ENCODE results near the gene ZSCAN10. TPM values are rescaled to one million over a fixed set of nuclear protein-coding genes. Genes with fewer than 3 reads are reported as not detected.

Gene ZSCAN10
- under 1 TPM in 1 of 3 donors, not detected in 2; 0.13 TPM for polyA plus RNA-seq

DNA sequence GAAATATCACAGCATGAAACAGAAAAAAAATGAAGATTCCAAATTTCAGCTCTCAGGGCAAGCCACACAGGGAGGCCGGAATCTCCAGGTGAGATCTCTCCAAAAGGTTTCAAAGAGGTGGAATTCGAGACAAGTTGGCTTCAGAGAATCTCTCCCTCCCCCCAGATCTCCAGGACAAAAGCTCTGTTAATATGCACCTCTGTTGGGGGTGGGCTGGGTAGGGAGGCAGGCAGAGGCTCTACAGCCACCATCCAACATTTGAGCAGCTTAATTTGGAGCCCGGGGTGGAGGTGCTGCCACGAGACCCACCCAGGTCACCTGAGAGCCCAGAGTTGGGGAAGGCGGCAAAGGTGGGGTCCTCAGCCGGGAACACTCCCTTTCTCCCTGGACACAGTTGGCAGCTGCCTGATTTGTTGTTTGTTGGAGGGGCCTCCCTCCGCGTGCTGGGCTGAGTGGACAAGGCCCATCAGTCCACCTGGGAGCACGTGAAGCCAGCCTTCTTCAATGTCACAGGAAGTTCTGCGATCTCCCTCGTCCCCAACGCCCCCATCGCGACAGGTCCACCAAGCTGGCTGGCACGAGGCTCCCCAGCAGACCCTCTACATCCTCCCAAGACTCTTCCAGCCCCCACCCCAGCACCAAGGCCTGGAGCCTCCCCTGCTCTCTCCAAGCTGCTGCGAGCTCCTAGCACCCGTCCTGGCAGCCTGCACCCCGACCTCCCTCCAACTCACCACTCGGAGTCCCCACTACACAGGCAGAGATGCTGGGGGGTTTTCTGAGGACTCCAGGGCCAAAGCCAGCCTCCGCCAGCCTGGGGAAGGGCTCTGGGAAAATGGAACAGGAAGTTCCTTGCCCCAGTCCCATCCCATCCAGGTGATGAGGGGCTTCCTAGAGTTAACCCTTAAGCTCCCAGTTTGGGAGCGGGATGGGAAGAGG lies at the start of gene ZSCAN10:
Gene ZSCAN10 (minus strand): TSS at position 836 of the 936 bp plus-strand sequence. CDS start 6,357 bp downstream, outside the sequence.
- H3K27ac Mint-ChIP-seq = peak within 1 kb of the TSS; percentile 71 to 94 (median 85)
- H3K4me1 Mint-ChIP-seq = peaks cover 59 to 69% of the 10 kb centered on the region in 2 donors
- peak within 1 kb of the TSS; percentile 67 to 86 (median 79) for H3K4me3 Mint-ChIP-seq
- no peak for DNase-seq
- H3K9me3 Mint-ChIP-seq = no peaks in the 10 kb centered on the region
- peaks cover 3 to 8% (median 6%) of the 10 kb centered on the region in 3 donors for H3K27me3 Mint-ChIP-seq (ENCODE audit: low read depth in 3 of 3)
- H3K36me3 Mint-ChIP-seq = no peaks in the 10 kb centered on the region

DNA sequence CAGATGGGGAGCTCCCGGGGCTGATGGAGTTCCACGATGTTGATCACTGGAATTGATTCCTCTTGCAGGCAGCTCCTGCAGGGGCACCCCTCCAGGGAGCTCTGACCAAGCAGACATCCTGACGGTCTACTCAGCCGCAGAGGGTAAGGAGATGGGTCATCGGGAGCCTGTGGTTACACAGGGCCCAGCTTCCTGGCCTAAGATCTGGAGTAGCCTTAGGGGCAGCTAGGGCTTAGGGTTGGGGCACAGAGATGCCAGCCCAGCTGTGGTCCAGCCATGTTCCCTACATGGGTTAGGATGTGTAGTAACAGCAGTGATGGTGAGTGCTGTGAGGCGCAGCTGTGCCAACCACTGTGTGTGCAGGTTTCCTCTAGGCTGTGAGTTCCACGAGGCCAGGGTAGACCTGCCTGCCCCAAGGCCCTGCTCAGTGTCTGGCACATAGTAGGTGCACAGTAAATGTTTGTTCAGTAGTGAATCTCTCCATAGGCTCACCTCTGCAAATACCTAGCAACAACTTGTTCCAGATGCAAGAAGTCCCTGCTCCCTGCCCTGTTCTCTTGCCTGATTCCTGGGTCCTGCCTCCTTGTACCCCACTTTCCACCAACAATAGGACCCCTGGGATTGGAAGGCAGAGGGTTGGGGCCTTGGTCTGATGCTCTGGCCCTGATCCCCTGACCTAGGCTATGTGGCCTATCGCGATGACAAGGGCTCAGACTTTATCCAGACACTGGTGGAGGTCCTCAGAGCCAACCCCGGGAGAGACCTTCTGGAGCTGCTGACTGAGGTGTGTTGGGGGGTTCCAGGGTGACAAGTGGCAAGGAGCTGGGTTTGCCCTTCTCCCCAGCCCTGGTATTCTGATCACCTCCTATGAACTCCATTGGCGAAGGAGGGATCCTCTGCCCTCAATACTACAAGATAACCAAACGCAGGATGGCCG lies 49.4 kb upstream of the ZSCAN10 start:
- H3K27me3 Mint-ChIP-seq (ENCODE audit: low read depth in 3 of 3) = peaks cover 26 to 30% (median 27%) of the 10 kb centered on the region in 3 donors
- H3K4me3 Mint-ChIP-seq = peak overlapping the region; percentile 65 to 94 (median 86)
- H3K36me3 Mint-ChIP-seq = no peaks in the 10 kb centered on the region
- peak overlapping the region in 5 of 6 donors; percentile 20 to 92 (median 57) for H3K27ac Mint-ChIP-seq
- H3K9me3 Mint-ChIP-seq = no peaks in the 10 kb centered on the region
- no peak for DNase-seq
- peaks cover 28 to 39% of the 10 kb centered on the region in 2 donors for H3K4me1 Mint-ChIP-seq

DNA sequence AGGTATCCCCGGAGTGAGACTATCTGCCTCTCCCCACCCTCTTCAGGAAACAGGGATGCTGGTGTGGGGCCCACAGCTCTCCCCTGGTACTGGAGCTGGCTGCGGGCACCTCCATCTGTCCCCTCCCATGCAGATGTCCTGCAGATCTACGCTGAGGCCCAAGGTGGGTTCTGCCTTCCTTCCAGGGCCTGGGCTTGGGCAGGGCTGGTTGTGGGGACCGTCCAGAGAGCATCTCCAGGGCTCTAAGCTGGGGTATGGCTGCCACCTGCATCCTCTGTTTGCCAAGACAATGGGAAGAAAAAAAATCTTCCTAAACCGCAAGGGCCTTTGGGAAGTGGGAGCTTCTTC lies 48.6 kb upstream of the ZSCAN10 start:
- H3K27ac Mint-ChIP-seq = no peak overlapping the region
- H3K36me3 Mint-ChIP-seq = no peaks in the 10 kb centered on the region
- H3K27me3 Mint-ChIP-seq (ENCODE audit: low read depth in 3 of 3) = peaks cover 24 to 28% (median 25%) of the 10 kb centered on the region in 3 donors
- DNase-seq = no peak
- peaks cover 26 to 36% of the 10 kb centered on the region in 2 donors for H3K4me1 Mint-ChIP-seq
- no peak overlapping the region for H3K4me3 Mint-ChIP-seq
- no peaks in the 10 kb centered on the region for H3K9me3 Mint-ChIP-seq

DNA sequence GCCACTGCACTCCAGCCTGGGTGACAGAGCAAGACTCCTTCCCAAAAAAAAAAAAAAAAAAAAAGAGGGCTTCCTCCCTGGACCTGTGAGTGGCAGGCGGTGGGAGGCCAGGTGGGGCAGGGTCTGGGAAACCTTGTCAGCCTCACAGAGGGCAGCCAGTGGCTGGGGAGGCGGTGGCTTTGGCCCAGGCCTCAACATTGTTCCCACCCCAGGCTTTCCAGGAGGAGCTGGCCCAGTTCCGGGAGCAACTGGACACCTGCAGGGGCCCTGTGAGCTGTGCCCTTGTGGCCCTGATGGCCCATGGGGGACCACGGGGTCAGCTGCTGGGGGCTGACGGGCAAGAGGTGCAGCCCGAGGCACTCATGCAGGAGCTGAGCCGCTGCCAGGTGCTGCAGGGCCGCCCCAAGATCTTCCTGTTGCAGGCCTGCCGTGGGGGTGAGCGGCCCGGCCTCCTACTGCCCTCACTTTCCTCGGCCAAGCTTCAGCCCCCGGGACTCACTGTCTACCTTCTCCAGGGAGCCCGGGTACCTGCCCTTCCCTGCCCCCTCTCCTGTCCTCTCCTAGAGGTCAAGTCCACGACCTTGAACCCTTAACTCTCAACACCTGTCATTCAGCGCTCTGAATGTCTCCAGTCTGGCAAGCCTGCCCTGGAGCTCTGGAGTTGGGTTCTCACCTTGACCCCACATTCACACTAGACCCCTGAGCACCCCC lies 48.1 kb upstream of the ZSCAN10 start:
- Mint-ChIP-seq H3K27ac (no peak overlapping the region), H3K36me3 (peaks cover 3 to 4% (median 3%) of the 10 kb centered on the region in 3 donors), H3K4me3 (no peak overlapping the region), H3K4me1 (peaks cover 21 to 30% of the 10 kb centered on the region in 2 donors), H3K9me3 (no peaks in the 10 kb centered on the region), H3K27me3 (ENCODE audit: low read depth in 3 of 3) (peaks cover 19 to 23% (median 19%) of the 10 kb centered on the region in 3 donors)
- DNase-seq = no peak

DNA sequence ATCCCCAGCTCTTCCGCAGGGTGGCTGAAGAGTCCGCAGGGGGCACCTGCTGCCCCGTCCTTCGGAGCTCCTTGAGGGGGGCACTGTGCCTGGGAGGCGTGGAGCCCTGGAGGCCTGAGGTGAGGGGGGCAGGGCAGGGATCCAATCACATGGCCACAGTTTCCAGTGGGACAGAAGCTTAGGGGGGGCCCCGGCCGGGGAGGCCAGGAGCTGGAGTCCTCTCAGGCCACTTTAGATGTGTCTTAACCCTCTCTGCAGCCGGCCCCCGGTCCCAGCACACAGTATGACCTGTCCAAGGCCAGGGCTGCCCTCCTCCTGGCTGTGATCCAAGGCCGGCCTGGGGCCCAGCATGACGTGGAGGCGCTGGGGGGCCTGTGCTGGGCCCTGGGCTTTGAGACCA lies 46.6 kb upstream of the ZSCAN10 start:
- Mint-ChIP-seq H3K4me3 (no peak overlapping the region), H3K36me3 (peaks cover 5 to 6% (median 6%) of the 10 kb centered on the region in 3 donors), H3K27ac (no peak overlapping the region), H3K9me3 (no peaks in the 10 kb centered on the region), H3K4me1 (peaks cover 11 to 15% of the 10 kb centered on the region in 2 donors), H3K27me3 (ENCODE audit: low read depth in 3 of 3) (peaks cover 9 to 12% (median 10%) of the 10 kb centered on the region in 3 donors)
- DNase-seq = no peak

DNA sequence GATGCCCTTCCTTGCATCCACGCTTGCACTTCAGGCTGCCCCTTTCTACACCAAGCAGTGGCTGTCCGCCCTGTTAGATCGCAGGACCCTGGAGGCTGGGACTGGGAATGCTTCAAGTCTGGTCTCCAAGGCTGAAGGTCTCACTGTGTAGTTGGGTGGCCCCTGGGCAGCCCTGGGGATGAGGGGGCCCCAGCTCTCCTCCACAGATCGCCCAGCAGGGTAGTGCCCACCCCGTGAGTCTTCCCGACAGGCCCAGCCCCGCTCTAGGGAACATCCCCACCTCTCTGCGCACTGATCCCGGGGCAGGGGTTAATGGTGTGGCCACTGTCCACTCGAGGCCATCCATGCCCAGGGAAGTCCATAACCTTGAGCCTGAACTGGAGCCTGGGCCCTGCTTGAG lies 46.1 kb upstream of the ZSCAN10 start:
- Mint-ChIP-seq H3K4me1 (peaks cover 9 to 11% of the 10 kb centered on the region in 2 donors), H3K27ac (no peak overlapping the region), H3K36me3 (peaks cover 5 to 6% (median 6%) of the 10 kb centered on the region in 3 donors), H3K27me3 (ENCODE audit: low read depth in 3 of 3) (peaks cover 5 to 7% (median 5%) of the 10 kb centered on the region in 3 donors), H3K4me3 (no peak overlapping the region), H3K9me3 (no peaks in the 10 kb centered on the region)
- no peak for DNase-seq

DNA sequence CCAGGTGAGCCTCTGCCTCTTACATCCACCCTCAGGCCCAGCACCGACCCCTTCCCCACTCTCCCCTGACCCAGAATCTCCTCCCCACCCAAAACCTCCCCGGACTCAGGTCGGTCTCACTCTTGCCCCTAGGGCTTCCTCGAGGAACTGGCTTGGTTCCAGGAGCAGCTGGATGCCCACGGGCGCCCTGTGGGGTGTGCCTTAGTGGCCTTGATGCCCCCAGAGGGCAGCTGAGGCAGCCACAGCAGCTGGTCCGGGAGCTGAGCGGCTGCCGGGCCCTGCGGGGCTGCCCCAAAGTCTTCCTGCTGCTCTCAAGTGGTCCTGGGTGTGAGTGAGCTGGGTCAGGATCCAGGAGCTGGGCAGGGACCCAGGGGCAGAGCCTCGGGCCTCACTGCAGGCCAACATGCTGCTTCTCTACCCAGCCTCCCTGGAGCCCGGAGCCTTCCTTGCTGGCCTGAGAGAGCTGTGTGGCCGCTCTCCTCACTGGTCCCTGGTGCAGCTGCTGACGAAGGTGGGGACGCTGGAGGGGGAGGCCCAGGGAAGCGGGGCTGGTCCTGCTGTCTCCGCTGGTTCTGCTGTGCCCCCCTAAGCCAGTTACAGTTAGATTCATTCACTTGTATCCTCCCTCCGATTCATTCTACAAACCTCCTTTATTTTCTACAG lies 45.4 kb upstream of the ZSCAN10 start:
- Mint-ChIP-seq H3K4me3 (no peak overlapping the region), H3K9me3 (no peaks in the 10 kb centered on the region), H3K4me1 (peaks cover 5% of the 10 kb centered on the region in 2 donors), H3K36me3 (peaks cover 5 to 6% (median 6%) of the 10 kb centered on the region in 3 donors), H3K27ac (no peak overlapping the region), H3K27me3 (ENCODE audit: low read depth in 3 of 3) (peaks cover 0 to 2% (median 0%) of the 10 kb centered on the region in 3 donors)
- DNase-seq = no peak

DNA sequence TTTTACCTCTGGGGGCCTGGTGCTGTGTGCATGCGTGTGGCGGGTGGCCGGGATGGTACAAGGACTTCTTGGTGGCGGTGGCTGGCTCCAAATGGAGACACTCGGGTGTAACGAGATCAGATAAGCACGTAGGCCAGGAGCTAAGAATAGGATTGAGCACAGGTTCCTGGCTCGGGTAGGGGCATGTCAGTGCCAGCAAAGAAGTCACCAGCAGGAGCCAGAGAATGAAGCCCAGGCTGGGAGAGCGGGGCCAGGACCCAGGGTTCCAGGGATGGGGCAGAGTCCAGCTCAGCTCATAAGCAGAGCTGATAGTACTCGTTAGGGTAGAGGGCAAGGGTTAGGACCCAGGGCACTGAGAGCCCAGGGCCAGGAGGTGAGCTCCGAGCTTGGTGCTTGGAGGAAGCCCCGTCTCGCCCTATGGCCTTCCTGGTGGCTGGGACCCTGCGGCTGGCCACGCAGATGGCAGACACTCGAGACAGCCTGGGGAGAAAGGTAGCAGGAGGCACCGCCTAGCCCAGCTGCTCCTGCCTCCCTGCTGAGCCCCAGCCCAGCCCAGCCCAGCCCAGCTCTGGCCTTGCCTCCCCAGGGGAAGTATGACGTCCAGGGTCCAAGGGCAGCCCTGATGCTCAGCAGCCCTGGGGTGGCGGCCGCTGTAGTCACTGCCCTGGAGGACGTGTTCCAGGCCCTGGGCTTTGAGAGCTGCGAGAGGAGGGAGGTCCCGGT lies 44.7 kb upstream of the ZSCAN10 start:
- peaks cover 0 to under 1% of the 10 kb centered on the region in 2 donors for H3K4me1 Mint-ChIP-seq
- DNase-seq = no peak

DNA sequence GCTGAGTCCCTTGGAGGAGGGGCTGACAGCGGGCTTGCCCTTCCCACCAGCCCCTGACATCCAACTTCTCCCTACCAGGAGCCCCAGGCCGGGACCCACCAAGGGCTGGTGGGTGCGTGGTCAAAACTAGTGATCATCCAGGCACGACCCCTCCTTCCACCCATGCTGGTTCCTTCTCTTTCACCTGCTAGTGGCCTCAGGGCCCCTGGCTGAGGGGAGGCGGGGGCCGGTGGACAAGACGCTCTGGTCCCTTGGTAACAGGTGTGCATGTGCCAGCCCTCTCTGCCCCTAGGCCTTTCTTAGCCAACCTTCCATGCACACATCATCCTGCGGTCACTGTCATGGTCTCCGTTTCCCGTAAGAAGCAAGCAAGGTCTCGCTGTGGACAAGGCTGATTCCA lies 44.1 kb upstream of the ZSCAN10 start:
- Mint-ChIP-seq H3K9me3 (no peaks in the 10 kb centered on the region), H3K4me3 (no peak overlapping the region), H3K4me1 (no peaks in the 10 kb centered on the region), H3K27ac (no peak overlapping the region), H3K36me3 (peaks cover 5 to 10% (median 6%) of the 10 kb centered on the region in 3 donors), H3K27me3 (ENCODE audit: low read depth in 3 of 3) (peaks cover 0 to 2% (median 0%) of the 10 kb centered on the region in 3 donors)
- no peak for DNase-seq

More for the DNA sequence above, 44.7 kb upstream of the ZSCAN10 start:
- no peak overlapping the region for H3K27ac Mint-ChIP-seq
- peaks cover 5 to 10% (median 6%) of the 10 kb centered on the region in 3 donors for H3K36me3 Mint-ChIP-seq
- H3K4me3 Mint-ChIP-seq = no peak overlapping the region
- H3K9me3 Mint-ChIP-seq = no peaks in the 10 kb centered on the region
- H3K27me3 Mint-ChIP-seq (ENCODE audit: low read depth in 3 of 3) = peaks cover 0 to 2% (median 0%) of the 10 kb centered on the region in 3 donors

DNA sequence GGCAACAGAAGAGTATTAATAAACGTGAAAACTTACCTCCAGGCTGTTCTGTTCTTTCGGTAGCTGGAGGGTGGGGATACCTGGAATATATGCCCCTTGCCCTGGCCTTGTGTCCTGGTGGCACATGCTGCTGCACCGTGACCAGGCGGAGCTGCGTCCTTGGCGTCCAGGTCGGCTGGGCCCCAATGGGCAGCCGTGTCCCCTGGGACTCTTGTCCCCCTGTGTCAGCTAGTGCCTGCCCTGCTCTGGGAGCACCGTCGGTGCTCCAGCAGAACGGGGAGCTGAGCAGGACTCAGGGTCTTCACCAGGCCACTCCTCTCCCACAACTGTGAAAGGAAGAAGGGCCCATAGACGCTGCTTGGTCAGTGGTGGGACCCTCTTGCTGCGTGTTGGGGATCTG lies 43.7 kb upstream of the ZSCAN10 start:
- DNase-seq = no peak
- H3K36me3 Mint-ChIP-seq = peaks cover 5 to 10% (median 6%) of the 10 kb centered on the region in 3 donors
- no peaks in the 10 kb centered on the region for H3K9me3 Mint-ChIP-seq
- H3K4me1 Mint-ChIP-seq = peaks cover 0 to 2% of the 10 kb centered on the region in 2 donors
- H3K27ac Mint-ChIP-seq = no peak overlapping the region
- H3K27me3 Mint-ChIP-seq (ENCODE audit: low read depth in 3 of 3) = peaks cover 0 to 2% (median 0%) of the 10 kb centered on the region in 3 donors
- no peak overlapping the region for H3K4me3 Mint-ChIP-seq

DNA sequence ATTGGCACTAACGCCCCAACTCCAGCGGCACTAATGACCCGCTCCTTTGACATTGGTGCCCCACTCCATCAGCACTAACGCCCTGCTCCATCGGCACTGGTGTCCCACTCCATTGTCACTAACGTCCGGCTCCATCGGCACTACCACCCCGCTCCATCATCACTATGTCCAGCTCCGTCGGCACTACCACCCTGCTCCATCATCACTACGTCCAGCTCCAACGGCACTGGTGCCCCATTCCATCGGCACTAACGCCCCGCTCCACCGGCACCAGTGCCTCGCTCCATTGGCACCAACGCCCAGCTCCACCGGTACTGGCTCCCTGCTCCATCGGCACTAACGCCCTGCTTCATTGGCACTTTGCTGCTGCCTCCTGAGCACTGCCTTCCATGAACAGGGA lies 43.2 kb upstream of the ZSCAN10 start:
- H3K27me3 Mint-ChIP-seq (ENCODE audit: low read depth in 3 of 3) = peaks cover 0 to 2% (median 2%) of the 10 kb centered on the region in 3 donors
- no peak for DNase-seq
- no peak overlapping the region for H3K4me3 Mint-ChIP-seq
- H3K36me3 Mint-ChIP-seq = peaks cover 5 to 10% (median 6%) of the 10 kb centered on the region in 3 donors
- H3K4me1 Mint-ChIP-seq = peaks cover 0 to 2% of the 10 kb centered on the region in 2 donors
- no peaks in the 10 kb centered on the region for H3K9me3 Mint-ChIP-seq
- H3K27ac Mint-ChIP-seq = peak overlapping the region in 3 of 6 donors; percentile 46 to 66 (median 53)

DNA sequence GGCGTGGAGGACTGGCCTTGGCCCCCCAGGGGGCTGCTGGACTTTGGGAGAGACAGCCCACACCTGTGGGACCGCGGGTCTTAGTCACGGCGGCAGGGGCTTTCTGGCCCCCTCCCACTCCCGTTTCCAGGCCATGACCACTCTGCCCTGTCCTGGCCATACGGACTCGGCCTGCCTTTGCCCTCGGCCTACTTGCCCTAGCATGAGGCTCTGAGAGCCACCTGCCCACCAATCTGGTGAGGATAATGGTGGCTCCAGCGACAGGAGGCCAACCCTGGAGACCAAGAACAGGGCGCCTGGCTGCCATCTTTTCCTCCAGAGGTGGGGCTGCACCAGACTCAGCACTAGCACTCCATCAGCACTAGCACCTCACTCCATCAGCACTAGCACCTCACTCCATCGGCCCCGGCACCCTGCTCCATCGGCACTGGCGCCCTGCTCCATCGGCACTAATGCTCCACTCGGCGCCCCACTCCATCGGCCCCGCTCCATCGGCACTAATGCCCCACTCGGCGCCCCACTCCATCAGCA lies 42.8 kb upstream of the ZSCAN10 start:
- no peak for DNase-seq
- Mint-ChIP-seq H3K27ac (no peak overlapping the region), H3K4me1 (peaks cover 0 to 4% of the 10 kb centered on the region in 2 donors), H3K27me3 (ENCODE audit: low read depth in 3 of 3) (peaks cover 0 to 3% (median 2%) of the 10 kb centered on the region in 3 donors), H3K4me3 (no peak overlapping the region), H3K36me3 (peaks cover 5 to 10% (median 6%) of the 10 kb centered on the region in 3 donors), H3K9me3 (no peaks in the 10 kb centered on the region)
